Peyer's patch (tissue), 4 donors: ENCODE data around the gene FUT9.

Source experiments
- CTCF ChIP-seq, 6 experiments: fragments of 450-650 bp in 4 of 6; fragments of 200-600 bp in 2 of 6; sonication (generic) in 1 of 6; IDR thresholded peaks; one replicate each; pipeline ENCODE4 v1.5.1; 2017 to 2019; ENCODE audit warnings: antibody characterized with exemption in 6 of 6, mild to moderate bottlenecking in 3 of 6, moderate library complexity in 1 of 6
- POLR2A ChIP-seq, 2 donors: fragments of 450-650 bp; IDR thresholded peaks; one replicate each; pipeline ENCODE4 v1.5.1; 2017; ENCODE audit warnings: antibody characterized with exemption in 2 of 2, mild to moderate bottlenecking in 2 of 2, moderate library complexity in 2 of 2

GRCh38 chr6:96007663-96008062, 8.1 kb upstream of the FUT9 start:
- TF ChIP-seq POLR2A (IDR thresholded peaks at IDR 0.05) (no peak), CTCF (IDR thresholded peaks at IDR 0.05) (no peak)
